ENCODE results near the gene GPX2. TPM values are rescaled to one million over a fixed set of nuclear protein-coding genes. Genes with fewer than 3 reads are reported as not detected.

The GPX2 gene
- polyA plus RNA-seq, 3 donors: 0.22 to 2.2 (median 0.94) TPM

DNA sequence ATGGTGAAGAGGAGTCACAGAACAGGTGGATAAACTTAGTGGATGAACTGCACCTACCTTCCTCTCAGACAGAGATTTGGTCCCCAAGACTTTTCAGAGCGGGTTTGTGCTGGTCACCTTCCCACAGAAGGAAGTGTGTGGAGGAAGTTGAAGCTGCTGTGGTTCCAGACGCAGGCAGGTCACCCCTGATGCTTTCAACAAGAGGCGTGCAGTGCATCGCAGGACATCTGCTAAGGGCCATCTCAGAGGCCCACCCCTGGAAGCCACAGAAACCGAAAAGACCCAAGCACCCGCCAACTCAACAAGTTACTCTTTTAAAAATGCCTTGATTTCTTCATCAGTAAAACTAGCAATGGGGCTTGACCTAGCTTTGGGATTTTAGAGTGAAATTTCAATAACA lies 1.0 kb upstream of the GPX2 start:
- DNase-seq (ENCODE audit: low read depth in 3 of 3, low spot score in 2 of 3): no peak

GRCh38 chr14:64940336-64940910 lies 2.1 kb downstream of the GPX2 start:
- no peak for DNase-seq (ENCODE audit: low read depth in 3 of 3, low spot score in 2 of 3)

DNA sequence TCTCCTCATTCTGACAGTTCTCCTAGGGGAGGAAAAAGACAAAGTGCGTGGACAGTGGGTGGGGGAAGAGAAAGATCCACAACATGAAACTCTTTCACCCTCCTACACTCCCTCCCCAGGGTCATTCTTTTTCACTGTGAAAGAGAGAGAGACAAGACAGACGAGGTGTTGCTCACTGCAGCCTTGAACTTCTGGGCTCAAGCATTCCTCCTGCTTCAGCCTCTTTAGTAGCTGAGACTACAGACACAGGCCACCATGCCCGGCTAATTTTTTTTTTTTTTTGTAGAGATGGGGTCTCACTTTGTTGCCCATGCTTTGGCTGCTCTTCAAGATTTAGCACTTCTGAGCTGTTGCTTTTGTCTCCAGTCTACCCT lies 2.7 kb downstream of the GPX2 start:
- DNase-seq (ENCODE audit: low read depth in 3 of 3, low spot score in 2 of 3): no peak

DNA sequence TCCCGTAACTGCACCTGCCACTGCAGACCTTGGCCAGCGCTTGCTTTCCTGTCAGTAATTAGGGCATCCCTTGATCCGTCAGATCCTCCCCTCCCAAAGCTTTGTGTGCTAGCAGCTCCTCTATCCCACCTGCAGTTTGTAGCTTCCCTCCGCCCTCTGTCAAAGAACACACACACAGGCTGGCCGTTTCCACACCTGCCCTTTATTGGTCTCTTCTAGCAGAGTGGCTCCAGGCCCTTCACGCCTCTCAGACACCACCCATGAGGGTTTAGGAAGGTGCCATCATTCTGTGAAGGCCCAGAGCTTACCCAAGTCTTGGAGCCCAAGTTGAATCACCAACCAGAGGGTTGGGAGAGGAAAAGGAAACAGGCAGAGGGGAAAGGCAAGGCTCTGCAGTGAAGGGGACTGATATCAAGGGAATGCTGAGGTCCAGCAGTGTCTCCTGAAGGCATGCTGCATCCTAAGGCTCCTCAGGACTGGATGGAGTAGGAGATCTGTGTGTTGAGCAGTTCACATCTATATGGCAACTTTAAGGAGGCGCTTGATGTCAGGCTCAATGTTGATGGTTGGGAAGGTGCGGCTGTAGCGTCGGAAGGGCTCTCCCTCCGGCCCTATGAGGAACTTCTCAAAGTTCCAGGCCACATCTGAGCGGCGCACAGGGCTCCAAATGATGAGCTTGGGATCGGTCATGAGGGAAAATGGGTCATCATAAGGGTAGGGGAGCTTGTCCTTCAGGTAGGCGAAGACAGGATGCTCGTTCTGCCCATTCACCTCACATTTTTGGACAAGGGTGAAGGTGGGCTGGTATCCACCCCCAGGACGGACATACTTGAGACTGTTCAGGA lies 3.4 kb downstream of the GPX2 start:
- no peak for DNase-seq (ENCODE audit: low read depth in 3 of 3, low spot score in 2 of 3)

- no peak for DNase-seq (ENCODE audit: low read depth in 3 of 3, low spot score in 2 of 3)
Observed at GRCh38 chr14:64937821-64938193, 4.7 kb downstream of the GPX2 start.

- DNase-seq (ENCODE audit: low read depth in 3 of 3, low spot score in 2 of 3): no peak
Observed at GRCh38 chr14:64937171-64937820, 5.2 kb downstream of the GPX2 start.

DNA sequence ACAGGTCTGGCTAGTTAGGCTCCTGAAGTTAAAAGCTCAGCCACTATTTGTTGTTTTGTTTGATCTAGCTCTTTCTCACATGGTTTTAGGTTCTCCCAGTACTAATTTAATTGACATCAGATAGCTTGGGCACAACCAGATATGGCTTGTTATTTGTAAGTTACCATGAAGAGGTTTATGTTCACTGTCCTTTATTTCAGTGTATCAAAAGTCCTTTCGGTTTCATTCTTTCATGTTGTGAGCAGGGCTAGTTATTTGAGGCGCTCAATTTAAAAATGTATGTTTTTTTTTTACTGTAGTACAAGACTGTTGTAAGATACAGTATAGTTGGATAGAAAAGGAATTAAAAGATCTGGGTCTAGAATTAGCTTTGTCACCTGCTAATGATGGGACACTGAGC lies 7.0 kb downstream of the GPX2 start:
- DNase-seq (ENCODE audit: low read depth in 3 of 3, low spot score in 2 of 3): no peak

DNA sequence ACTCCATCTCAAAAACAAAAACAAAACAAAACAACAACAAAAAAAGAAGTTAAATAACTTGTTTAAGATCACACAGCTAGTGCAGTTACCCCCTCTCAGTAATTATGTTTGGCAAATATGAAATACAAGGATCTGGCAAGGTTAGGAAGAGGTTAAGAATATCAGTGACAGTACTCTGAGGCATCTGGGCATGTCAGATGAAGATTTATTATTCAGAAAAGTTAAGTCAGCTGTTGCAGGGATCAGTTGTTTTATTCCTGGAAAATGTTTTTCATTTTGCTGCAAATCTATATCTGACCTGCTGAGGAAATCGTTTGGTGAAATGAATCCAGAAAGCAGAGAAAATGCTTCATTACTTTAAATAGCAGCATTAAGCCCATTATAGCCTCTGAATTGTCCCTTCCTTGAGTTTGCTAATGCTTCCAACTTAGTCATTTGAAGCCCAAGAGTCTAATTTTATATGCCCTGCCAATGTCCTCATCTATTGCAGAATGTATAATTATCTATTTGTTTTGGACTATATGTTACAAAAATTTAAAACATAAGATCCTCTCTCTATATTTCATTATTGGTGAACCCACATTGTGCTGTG lies 8.1 kb downstream of the GPX2 start:
- no peak for DNase-seq (ENCODE audit: low read depth in 3 of 3, low spot score in 2 of 3)

DNA sequence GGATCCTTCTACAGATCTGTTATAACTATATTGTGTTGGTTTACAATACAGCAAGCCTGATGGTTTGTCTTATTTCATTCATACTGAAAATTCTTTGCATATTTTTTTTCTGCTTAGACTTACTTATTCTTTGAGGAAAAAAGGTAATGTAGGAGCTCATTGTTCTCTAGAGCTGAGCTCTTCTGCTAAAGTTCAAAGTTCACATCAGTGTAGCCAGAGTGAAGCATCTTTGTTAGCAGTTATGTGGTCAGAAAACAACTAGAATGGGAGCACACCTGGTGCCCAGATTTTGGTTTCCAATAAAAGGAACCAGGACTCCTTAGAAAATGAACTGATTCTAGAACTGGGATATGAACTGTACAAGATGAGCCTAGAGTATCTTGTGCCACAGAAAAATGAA lies 10.3 kb downstream of the GPX2 start:
- no peak for DNase-seq (ENCODE audit: low read depth in 3 of 3, low spot score in 2 of 3)

GRCh38 chr14:64931123-64931522 lies 11.4 kb downstream of the GPX2 start:
- DNase-seq (ENCODE audit: low read depth in 3 of 3, low spot score in 2 of 3): no peak

DNA sequence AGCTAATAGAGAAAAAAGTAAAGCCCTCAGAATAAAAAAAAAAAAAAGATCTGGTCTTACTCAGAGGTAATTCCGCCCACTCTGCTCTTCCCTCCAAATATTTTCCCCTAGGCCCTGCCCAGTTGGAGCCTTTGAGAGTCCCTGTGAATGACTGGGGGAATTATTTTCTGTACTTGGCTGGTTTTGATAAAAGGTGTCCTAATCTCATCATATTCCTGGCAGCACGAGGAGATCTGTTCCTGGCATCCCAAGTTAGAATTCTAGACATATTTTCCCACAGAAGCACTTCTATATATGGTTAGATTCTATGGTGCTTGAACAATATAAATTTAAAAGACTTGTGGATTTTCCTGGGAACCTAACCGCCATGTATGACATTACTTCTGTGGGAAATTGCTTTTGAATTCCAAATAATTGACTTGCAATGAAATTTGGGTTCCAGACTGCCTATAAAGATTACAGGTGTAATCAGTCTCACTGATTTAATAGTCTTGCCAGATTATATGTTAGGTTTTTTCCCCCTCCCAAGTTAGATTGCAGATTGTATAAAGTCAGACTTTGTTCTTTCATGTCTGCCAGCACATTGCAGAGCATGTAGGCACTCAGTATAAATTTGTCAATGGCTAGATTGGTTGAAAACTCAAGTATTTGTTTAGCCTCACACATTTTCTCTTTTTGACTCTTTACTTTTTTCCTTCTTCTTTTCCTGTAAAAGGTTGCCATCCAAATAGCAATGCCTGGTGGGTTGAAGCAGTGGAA lies 12.3 kb downstream of the GPX2 start:
- DNase-seq (ENCODE audit: low read depth in 3 of 3, low spot score in 2 of 3): no peak

GRCh38 chr14:64929014-64929359 lies 13.6 kb downstream of the GPX2 start:
- no peak for DNase-seq (ENCODE audit: low read depth in 3 of 3, low spot score in 2 of 3)

GRCh38 chr14:64928239-64929013 lies 14.1 kb downstream of the GPX2 start:
- DNase-seq (ENCODE audit: low read depth in 3 of 3, low spot score in 2 of 3): no peak

DNA sequence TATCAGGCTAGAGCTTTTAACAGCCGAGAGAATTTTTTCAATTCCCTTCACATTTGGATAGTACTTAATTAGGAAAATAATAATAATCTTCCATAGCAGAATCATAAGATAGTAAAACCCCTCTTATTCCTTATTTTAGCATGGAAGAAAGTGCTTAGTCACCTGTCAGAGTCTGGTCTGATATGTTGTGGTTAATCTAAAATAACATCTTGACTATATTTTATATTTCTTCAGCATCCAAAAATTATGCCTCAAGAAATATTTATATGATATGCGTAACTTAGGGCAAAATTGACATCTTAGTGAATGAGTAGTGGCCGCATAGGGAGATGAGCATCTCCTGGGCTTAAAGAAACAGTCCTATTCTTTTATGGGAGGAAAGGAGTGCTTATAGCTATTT lies 15.5 kb downstream of the GPX2 start:
- no peak for DNase-seq (ENCODE audit: low read depth in 3 of 3, low spot score in 2 of 3)

DNA sequence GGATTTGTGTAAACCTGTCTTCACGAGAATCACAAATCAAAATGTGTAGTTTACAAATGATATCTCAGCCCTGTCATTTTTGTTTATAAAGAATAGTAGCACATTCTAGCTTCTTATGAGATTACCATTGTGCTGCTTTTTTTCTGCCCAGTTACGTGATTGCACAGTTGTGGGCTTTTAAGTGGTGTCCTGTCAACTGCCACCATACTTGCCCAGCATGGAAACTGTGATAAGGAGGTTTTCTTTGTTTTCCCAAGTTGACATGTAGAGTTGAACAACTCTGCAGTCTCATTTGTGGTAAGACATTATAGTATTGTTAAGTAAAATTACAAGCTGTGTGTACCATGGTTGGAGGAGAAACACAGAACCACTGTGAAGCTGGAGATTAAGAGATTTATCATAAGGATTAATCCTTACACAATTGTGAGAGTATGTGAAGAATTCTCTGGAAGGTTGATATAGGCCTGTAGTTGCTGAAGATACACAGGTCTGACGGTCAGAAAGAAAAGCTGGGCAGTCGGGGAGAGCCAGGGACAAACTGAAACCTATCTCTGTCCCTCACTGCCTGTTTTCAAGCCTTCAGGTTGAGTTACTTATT lies 16.0 kb downstream of the GPX2 start:
- DNase-seq (ENCODE audit: low read depth in 3 of 3, low spot score in 2 of 3): no peak

GRCh38 chr14:64923015-64923414 lies 19.5 kb downstream of the GPX2 start:
- DNase-seq (ENCODE audit: low read depth in 3 of 3, low spot score in 2 of 3): no peak

DNA sequence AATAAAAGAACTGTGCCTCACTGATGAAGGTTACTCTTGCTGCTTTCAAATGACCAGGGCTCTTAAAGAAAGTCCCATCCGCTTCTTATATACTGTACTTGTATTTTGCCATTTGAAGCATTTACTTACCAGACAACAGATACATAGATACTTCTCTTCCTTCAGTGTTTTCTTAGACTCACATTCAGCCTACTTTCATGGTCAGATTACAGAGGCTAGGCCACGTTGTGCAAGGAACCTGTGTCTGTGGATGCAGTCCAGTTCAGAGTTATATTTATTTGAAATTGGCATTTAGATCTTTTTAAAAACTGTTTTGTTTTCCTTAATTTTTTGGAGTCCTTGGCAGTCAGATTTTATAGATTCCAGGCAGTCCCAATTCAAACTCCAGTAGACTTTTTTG lies 22.1 kb downstream of the GPX2 start:
- no peak for DNase-seq (ENCODE audit: low read depth in 3 of 3, low spot score in 2 of 3)

GRCh38 chr14:64919618-64920017 lies 22.9 kb downstream of the GPX2 start:
- no peak for DNase-seq (ENCODE audit: low read depth in 3 of 3, low spot score in 2 of 3)

- no peak for DNase-seq (ENCODE audit: low read depth in 3 of 3, low spot score in 2 of 3)
Observed at GRCh38 chr14:64919215-64919614, 23.3 kb downstream of the GPX2 start.

- DNase-seq (ENCODE audit: low read depth in 3 of 3, low spot score in 2 of 3): no peak
Observed at GRCh38 chr14:64918216-64918615, 24.3 kb downstream of the GPX2 start.

All from right renal cortex interstitium (tissue), 3 donors.